8988T (cell line): ENCODE results near the gene ACSL5.
"Not testable (repeated sequence)": the region's sequence is repeated elsewhere in the genome, so short reads cannot be mapped to it uniquely, and the experiment has no call there.

Source experiments
- DNase-seq: peaks from one replicate; pipeline ENCODE4 v3.0.0; 2011

The ACSL5 gene

DNA sequence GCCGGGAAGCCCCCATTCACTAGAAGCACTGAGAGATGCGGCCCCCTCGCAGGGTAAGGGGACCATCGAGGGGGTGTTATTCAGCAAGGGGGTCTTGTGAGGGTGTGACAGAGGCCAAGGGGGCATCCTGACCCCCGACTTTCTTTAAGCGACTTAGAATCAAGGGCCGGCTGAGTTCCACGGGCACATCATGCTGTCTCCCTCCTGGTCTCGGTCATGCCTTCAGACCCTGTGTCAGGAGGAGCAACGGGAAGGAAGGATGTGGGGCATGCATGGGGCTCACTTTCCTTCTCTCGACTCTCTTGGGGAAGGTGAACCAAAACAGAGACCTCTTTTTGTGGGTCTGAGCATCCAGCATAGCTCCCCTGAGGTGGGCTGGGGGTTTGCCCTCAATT, 2.5 kb downstream of the ACSL5 start:
- no peak for DNase-seq

DNA sequence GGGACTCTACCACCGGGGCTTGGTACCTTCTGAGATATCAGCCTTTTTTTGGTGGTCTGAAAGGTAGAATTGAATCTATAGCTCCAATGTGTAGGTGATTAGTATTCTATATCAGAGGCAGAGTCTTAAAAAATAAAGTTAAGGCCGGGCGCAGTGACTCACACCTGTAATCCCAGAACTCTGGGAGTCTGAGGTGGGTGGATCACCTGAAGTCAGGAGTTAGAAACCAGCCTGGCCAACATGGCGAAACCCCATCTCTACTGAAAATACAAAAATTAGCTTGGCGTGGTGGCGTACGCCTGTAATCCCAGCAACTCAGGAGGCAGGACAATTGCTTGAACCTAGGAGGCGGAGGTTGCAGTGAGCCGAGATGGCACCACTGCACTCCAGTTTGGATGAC, 3.2 kb downstream of the ACSL5 start:
- not testable (repeated sequence) for DNase-seq

- DNase-seq: no peak
These were observed 5.8 kb downstream of the ACSL5 start for GRCh38 chr10:112379635-112380296.

DNA sequence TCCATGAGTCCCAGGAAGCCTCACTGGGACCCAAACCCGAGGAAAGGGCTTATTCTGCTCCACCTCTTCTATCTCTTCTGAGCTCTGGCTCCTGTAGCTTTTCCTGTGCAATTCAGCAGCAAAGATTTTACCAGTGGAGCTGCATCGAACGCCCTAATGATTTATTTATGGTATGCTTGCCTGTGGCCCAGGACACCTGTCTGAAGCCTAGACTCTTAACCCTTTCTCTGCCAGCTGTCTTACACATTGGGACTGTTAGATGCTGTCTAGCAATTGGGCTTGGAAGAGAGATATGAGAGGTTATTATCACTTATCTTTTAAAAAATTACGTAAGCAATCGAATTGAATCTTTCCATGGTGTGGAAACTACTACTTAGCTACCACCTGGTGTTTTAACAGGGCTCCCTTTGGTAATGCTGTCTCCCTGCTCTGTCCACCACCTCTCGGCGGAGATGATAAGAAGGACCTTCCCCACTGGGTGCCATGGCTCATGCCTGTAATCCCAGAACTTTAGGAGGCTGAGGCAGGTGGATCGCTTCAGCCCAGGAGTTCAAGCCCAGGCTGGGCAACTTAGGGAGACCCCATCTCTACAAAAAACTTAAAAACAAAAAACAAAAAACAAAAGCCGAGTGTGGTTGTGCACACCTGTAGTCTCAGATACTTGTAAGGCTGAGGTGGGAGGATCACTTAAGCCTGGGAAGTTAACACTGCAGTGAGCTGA, 8.8 kb downstream of the ACSL5 start:
- no peak for DNase-seq

DNA sequence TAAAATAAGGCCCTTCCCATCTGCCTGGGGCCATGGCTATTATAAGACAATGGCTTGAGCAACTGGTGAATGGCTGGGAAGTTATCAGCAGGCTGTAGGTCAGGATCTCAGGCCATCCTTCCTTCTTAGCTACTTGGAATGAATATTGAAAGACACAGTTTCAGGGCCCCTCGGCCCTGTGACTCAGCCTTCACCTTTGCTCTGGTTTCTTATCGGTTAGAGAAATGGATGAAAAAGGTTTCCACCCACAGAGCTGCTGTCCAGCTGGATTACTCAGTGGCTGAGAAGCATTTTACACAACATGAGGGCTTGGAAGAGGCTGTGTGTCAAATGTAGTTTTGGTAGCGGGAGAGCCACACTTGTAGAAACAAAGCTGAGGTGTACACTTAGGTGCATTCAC, 9.4 kb downstream of the ACSL5 start:
- DNase-seq: no peak

- DNase-seq: no peak
These were observed 10.2 kb downstream of the ACSL5 start for GRCh38 chr10:112384141-112384540.

DNA sequence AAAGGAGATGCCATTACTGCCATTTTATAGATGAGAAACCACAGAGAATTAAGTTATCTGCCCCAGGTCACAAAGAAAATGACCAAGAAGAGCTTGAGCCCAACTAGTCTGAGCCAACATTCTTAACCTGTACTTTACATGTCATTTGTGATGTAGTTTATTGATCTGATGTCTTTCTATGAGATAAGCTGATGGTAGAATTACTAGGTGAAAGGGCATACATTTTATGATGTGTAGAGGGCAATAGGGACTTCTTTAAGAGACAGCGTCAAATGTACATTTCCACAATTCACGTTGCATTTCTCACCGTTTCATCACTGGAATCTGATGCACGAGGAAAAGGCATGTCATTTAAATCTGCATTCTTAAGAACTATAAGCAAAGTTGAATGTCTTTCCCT, 11.3 kb downstream of the ACSL5 start:
- no peak for DNase-seq

DNA sequence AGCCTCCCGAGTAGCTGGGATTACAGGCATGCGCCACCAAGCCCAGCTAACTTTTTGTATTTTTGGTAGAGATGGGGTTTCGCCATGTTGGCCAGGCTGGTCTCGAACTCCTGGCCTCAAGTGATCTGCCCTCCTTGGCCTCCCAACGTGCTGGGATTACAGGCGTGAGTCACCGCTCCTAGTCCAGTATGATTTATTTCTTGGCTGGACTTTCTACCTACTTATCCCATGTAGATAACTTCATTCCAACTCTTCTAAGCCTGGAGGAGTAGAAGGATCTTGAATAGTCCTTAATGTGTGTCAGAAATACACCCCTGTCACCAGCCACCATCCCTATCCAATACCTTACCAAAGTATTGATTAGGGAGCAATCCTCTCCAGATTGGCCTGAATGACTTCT, 14.1 kb downstream of the ACSL5 start:
- not testable (repeated sequence) for DNase-seq

GRCh38 chr10:112388548-112388947, 14.6 kb downstream of the ACSL5 start:
- no peak for DNase-seq

GRCh38 chr10:112389271-112389822, 15.4 kb downstream of the ACSL5 start:
- DNase-seq: no peak

DNA sequence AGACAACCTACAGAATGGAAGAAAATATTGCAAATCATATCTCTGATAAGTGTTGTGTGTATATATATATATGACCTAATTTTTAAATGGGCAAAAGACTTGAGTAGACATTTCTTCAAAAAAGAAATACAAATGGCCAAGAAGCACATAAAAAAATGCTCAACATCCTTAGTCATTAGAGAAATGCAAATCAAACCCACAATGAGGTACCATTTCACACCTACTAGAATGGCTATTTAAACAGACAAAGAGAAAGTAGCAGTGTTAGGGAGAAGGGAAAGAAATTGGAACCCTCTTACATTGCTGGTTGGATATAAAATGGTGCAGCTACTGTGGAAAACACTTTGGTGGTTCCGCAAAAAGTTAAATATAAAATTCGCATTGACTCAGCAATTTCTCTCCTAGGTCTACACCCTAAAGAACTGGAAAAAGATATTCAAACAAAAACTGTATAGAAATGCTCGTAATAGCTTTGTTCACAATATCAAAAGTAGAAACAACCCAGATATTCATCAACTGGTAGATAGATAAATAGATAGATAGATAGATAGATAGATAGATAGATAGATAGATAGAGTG, 16.3 kb downstream of the ACSL5 start:
- DNase-seq: no peak

DNA sequence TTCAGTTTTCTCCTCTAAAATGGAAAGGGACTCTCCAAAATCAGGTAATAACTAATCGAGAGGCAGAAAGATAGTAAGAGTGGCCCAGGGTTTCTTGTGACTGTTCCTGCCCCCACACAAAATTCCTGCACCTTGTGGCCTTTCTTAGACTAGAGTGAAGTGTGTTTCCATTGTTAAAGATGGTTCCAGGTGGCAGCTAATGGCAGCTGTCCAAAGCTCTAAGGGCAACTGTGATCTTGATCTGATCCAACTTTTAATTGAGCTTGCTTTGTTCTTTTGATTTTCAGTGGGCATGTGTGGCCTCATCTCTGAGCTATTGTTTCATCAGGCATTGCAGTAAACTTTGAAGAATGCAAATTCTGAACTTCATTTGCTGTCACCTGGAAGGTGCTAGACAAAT, 19.4 kb downstream of the ACSL5 start:
- DNase-seq: no peak

DNA sequence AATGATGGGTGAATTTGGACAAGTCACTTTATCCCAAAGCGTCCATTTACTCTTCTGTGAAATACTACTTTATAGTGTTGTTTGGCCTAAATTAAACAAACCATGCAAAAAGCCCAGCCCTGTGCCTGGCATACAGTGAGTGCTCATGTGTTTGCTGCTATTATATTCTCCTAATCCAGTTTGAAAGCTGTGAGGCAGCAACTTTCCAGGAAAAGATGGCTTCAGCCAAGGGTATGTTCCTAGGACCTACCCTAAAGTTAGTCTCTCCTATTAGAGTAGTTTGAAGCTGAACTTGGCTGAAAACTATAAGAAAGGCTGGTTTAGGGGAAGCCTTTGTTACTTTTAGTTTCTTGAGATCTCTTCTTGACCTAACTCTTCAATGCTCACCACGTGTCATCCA, 19.9 kb downstream of the ACSL5 start:
- DNase-seq: no peak

DNA sequence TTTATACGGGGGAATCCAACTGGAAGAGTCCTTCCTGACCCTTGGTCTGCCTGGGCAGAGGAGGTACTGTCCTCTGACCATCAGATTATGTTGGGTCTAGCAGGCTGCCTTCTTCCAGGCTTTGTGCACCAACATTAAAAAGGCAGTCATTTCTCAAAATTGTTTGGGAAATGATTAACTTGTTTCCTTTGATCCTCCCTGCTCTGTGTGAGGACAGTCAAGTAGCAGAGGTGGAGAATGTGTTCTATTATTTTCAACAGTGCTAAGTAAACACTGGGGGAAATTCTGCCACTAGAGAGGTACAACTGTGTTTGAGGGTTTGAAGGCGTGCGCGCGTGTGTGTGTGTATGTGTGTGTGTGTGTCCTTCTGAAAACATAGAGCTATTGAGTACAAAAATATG, 20.6 kb downstream of the ACSL5 start:
- no peak for DNase-seq

GRCh38 chr10:112395809-112396530, 22.1 kb downstream of the ACSL5 start:
- no peak for DNase-seq

DNA sequence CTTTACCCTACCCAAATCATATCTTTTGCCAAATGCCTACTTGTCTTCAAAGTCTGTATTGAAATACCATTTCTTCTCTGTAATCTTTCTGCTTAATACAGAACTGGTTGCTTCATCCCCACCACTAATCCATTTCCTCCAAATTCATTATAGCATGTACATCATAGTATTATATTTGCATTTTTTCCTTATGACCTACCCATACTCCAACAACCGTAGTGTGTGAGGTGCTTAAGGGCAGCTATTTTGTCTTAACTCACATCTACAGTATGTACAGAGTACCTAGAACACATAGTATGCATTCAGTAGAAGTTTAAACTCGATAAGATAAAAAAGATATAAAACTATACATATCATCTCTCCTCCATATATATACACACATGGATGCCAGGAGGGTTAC, 23.7 kb downstream of the ACSL5 start:
- DNase-seq: no peak

GRCh38 chr10:112402917-112403316, 29.0 kb downstream of the ACSL5 start:
- DNase-seq: no peak

- no peak for DNase-seq
These were observed 30.7 kb downstream of the ACSL5 start for GRCh38 chr10:112404617-112405016.

- not testable (repeated sequence) for DNase-seq
These were observed 32.9 kb downstream of the ACSL5 start for GRCh38 chr10:112406806-112407205.

DNA sequence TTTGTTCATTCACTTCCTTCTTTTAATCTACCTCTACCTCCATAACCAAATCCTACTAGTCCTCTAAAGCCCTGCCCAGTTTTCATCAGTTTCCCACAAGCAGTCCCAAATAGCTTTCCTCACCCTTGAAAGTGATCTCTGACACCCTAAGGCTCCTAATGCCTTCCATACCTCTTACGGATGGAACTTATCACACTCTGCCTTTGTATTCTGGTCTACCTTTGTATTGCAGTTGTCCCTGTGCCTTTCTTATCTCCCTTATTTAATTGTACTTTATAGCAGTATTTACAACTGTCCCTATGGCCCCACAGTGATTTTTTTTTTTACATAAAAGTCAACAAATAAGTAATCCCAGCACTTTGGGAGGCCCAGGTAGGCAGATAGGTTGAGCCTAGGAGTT, 33.8 kb downstream of the ACSL5 start:
- no peak for DNase-seq

- no peak for DNase-seq
These were observed 35.4 kb downstream of the ACSL5 start for GRCh38 chr10:112409299-112409698.

DNA sequence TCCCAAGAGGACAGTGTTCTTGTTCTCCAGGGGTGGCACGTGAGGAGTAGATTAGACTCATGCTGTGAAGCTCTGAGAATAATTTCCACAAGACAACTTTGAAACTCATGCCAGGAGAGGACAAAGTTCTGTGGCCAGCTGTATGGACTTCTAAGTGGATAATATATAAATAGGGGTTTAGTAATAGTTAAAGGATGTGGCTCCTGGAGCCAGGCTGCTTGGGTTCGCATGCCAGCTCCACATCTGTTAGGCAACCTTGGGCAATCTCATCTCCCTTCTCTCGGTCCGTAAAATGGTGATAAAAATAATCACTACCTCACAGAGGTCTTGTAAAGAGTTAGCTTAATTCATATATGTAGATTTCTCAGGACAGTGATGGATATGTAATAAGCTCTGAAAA, 35.8 kb downstream of the ACSL5 start:
- DNase-seq: no peak

GRCh38 chr10:112412696-112413095, 38.8 kb downstream of the ACSL5 start:
- no peak for DNase-seq

DNA sequence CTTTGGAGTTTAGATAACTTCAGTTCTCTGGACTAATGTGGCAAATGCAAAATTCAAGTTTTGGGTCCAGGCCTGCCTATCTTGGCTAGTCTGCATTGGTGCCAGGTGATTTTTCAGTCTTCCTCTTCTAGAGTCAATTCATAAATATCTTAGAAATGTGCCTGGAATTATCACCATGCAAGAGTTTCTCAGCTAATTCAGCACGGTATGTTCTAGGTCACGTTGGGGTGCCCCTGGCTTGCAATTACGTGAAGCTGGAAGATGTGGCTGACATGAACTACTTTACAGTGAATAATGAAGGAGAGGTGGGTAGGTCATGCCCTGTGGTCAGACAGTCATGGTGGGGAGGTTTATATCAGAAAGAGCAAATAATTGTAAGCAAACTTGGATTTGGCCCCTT, 47.8 kb downstream of the ACSL5 start:
- DNase-seq: no peak
